Loucy (cell line): ENCODE data around the gene DAZL.

Experiments
- EZH2phosphoT487 ChIP-seq: fragments of 200-600 bp; IDR thresholded peaks from 2 replicates; pipeline ENCODE4 v1.6.1; 2018; ENCODE audit warnings: antibody characterized with exemption, mild to moderate bottlenecking, moderate library complexity, borderline replicate concordance
- TF ChIP-seq, protein P1 (sequence below): fragments of 200-600 bp; sonication (generic); conservative IDR thresholded peaks from 2 replicates; pipeline ENCODE4 v1.5.1; 2014; ENCODE audit warnings: mild to moderate bottlenecking, antibody characterized with exemption, low read length

DNA sequence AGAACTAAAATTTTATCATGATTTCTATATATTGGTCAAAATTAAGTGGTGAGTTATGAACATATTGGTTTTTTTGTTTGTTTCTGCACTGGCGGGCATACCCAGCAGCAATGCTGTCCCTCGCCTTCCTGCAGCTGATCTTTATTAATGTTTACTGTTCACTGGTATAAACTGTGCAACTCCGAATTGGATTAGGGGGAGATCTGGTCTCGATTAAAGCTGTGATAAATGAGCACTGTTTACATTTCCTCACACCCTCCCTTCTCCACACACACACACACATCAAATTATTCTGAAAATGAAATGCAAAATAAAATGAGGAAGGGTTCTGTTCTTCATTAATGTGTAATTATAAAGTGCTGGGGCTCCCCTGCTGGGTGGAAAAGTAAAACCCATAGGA is 48.5 kb upstream of the DAZL start:
- TF ChIP-seq, protein P1, sequence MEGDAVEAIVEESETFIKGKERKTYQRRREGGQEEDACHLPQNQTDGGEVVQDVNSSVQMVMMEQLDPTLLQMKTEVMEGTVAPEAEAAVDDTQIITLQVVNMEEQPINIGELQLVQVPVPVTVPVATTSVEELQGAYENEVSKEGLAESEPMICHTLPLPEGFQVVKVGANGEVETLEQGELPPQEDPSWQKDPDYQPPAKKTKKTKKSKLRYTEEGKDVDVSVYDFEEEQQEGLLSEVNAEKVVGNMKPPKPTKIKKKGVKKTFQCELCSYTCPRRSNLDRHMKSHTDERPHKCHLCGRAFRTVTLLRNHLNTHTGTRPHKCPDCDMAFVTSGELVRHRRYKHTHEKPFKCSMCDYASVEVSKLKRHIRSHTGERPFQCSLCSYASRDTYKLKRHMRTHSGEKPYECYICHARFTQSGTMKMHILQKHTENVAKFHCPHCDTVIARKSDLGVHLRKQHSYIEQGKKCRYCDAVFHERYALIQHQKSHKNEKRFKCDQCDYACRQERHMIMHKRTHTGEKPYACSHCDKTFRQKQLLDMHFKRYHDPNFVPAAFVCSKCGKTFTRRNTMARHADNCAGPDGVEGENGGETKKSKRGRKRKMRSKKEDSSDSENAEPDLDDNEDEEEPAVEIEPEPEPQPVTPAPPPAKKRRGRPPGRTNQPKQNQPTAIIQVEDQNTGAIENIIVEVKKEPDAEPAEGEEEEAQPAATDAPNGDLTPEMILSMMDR = no peak
- no peak for TF ChIP-seq EZH2phosphoT487
